OCI-LY3 (cell line): ENCODE measurements around the gene GAA.

ENCODE experiments used
- EZH2phosphoT487 ChIP-seq: fragments of 200-600 bp; shearing (Covaris generic); IDR thresholded peaks from 2 replicates; pipeline ENCODE4 v1.6.1; 2018; ENCODE audit warnings: antibody characterized with exemption, mixed run types, low read depth
- TF ChIP-seq, protein P1 (sequence below): fragments of 200-600, 300-600 bp; sonication (generic); IDR thresholded peaks from 2 replicates; pipeline ENCODE4 v1.5.1; 2014; ENCODE audit warnings: antibody characterized with exemption, low read length, low read depth

DNA sequence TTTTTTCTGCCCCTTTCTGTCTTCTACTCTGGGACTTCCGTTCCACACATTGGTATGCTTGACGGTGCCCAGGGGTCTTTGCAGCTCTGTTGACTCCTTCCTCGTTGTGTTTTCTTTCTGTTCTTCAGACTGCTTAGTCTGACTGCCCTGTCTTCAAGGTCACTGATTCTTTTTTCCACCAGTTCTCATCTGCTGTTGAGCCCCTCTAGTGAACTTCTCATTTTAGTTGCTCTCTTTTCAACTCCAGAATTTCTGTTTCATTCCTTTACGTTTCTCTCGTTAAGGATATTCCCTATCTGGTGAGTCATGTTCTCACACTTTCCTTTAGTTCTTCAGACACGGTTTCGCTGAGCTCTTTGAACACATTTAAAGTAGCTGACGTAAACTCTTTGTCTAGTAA lies 13.8 kb downstream of the GAA start:
- TF ChIP-seq, protein P1, sequence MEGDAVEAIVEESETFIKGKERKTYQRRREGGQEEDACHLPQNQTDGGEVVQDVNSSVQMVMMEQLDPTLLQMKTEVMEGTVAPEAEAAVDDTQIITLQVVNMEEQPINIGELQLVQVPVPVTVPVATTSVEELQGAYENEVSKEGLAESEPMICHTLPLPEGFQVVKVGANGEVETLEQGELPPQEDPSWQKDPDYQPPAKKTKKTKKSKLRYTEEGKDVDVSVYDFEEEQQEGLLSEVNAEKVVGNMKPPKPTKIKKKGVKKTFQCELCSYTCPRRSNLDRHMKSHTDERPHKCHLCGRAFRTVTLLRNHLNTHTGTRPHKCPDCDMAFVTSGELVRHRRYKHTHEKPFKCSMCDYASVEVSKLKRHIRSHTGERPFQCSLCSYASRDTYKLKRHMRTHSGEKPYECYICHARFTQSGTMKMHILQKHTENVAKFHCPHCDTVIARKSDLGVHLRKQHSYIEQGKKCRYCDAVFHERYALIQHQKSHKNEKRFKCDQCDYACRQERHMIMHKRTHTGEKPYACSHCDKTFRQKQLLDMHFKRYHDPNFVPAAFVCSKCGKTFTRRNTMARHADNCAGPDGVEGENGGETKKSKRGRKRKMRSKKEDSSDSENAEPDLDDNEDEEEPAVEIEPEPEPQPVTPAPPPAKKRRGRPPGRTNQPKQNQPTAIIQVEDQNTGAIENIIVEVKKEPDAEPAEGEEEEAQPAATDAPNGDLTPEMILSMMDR: no peak
- no peak for TF ChIP-seq EZH2phosphoT487
